WTC11 (cell line): ENCODE data around the gene SOX8.

Experiments used
- SMAD4 ChIP-seq: sonication (generic); formaldehyde crosslinking; IDR thresholded peaks from 2 replicates; pipeline ENCODE4 v1.8.0; 2022; ENCODE audit warnings: mild to moderate bottlenecking, missing genetic modification reagents
- TF ChIP-seq, protein P1 (sequence below): fragments of 250-450 bp; sonication (Bioruptor Pico); IDR thresholded peaks from 2 replicates; pipeline ENCODE4 v1.9.0; 2021; ENCODE audit warnings: mild to moderate bottlenecking, borderline replicate concordance
- TF ChIP-seq, protein P2 (sequence below): fragments of 200-600 bp; IDR thresholded peaks from 2 replicates; pipeline ENCODE4 v1.8.0; 2022; ENCODE audit warnings: antibody characterized with exemption

DNA sequence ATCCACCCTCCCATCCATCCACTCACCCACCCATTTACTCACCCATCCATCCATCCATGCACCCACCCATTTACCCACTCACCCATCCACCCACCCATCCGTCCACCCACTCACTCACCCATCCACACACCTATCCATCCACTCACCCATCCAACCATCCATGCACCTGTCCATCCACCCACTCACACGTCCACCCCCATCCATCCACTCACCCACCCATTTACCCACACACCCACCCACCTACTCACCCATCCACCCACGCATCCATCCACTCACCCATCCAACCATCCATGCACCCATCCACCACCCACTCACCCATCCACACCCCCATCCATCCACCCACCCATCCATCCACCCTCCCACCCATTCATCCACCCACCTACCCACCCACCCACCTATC lies 12.2 kb downstream of the SOX8 start:
- no peak for TF ChIP-seq SMAD4 (CRISPR knock-in tag)
- TF ChIP-seq, protein P1, sequence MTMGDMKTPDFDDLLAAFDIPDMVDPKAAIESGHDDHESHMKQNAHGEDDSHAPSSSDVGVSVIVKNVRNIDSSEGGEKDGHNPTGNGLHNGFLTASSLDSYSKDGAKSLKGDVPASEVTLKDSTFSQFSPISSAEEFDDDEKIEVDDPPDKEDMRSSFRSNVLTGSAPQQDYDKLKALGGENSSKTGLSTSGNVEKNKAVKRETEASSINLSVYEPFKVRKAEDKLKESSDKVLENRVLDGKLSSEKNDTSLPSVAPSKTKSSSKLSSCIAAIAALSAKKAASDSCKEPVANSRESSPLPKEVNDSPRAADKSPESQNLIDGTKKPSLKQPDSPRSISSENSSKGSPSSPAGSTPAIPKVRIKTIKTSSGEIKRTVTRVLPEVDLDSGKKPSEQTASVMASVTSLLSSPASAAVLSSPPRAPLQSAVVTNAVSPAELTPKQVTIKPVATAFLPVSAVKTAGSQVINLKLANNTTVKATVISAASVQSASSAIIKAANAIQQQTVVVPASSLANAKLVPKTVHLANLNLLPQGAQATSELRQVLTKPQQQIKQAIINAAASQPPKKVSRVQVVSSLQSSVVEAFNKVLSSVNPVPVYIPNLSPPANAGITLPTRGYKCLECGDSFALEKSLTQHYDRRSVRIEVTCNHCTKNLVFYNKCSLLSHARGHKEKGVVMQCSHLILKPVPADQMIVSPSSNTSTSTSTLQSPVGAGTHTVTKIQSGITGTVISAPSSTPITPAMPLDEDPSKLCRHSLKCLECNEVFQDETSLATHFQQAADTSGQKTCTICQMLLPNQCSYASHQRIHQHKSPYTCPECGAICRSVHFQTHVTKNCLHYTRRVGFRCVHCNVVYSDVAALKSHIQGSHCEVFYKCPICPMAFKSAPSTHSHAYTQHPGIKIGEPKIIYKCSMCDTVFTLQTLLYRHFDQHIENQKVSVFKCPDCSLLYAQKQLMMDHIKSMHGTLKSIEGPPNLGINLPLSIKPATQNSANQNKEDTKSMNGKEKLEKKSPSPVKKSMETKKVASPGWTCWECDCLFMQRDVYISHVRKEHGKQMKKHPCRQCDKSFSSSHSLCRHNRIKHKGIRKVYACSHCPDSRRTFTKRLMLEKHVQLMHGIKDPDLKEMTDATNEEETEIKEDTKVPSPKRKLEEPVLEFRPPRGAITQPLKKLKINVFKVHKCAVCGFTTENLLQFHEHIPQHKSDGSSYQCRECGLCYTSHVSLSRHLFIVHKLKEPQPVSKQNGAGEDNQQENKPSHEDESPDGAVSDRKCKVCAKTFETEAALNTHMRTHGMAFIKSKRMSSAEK (CRISPR knock-in tag): no peak
- TF ChIP-seq, protein P2, sequence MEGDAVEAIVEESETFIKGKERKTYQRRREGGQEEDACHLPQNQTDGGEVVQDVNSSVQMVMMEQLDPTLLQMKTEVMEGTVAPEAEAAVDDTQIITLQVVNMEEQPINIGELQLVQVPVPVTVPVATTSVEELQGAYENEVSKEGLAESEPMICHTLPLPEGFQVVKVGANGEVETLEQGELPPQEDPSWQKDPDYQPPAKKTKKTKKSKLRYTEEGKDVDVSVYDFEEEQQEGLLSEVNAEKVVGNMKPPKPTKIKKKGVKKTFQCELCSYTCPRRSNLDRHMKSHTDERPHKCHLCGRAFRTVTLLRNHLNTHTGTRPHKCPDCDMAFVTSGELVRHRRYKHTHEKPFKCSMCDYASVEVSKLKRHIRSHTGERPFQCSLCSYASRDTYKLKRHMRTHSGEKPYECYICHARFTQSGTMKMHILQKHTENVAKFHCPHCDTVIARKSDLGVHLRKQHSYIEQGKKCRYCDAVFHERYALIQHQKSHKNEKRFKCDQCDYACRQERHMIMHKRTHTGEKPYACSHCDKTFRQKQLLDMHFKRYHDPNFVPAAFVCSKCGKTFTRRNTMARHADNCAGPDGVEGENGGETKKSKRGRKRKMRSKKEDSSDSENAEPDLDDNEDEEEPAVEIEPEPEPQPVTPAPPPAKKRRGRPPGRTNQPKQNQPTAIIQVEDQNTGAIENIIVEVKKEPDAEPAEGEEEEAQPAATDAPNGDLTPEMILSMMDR: no peak
